ENCODE data around the gene FOXG1. TPM values are rescaled to one million over a fixed set of nuclear protein-coding genes. Genes with fewer than 3 reads are reported as not detected.

FOXG1 gene
- total RNA-seq, 4 donors from 2014 or later = 0.11 to 0.13 TPM; not detected in 2

- WGBS, 2 donors = 11 to 13% methylated on average over 6 of the region's 6 CpGs
- H3K36me3 ChIP-seq = no peaks in the 10 kb centered on the region
- peaks cover 6 to 8% of the 10 kb centered on the region in 2 donors for H3K4me1 ChIP-seq
- no peak overlapping the region for H3K4me3 ChIP-seq (replicated peaks in 1 of 3)
- peaks cover 39% of the 10 kb centered on the region for H3K27me3 ChIP-seq
- intact Hi-C loops (cut with DNase I) = no loop called here
- no peaks in the 10 kb centered on the region for H3K9me3 ChIP-seq
- DNase-seq = no peak
- no peak overlapping the region for H3K27ac ChIP-seq
- TF ChIP-seq CTCF (IDR thresholded peaks at IDR 0.05) (no peak), POLR2A (IDR thresholded peaks at IDR 0.05) (no peak)
Observed at GRCh38 chr14:28780843-28781820, 14.5 kb downstream of the FOXG1 start.

GRCh38 chr14:28782301-28782700 lies 15.7 kb downstream of the FOXG1 start:
- no peak overlapping the region for H3K27ac ChIP-seq
- peaks cover 6 to 8% of the 10 kb centered on the region in 2 donors for H3K4me1 ChIP-seq
- intact Hi-C loops (cut with DNase I) = no loop called here
- DNase-seq = no peak
- H3K27me3 ChIP-seq = peaks cover 39% of the 10 kb centered on the region
- no peak overlapping the region for H3K4me3 ChIP-seq (replicated peaks in 1 of 3)
- WGBS, 2 donors = 28 to 40% methylated on average over 2 of the region's 2 CpGs
- H3K36me3 ChIP-seq = no peaks in the 10 kb centered on the region
- H3K9me3 ChIP-seq = no peaks in the 10 kb centered on the region
- no peak for TF ChIP-seq CTCF (IDR thresholded peaks at IDR 0.05)
- TF ChIP-seq POLR2A (IDR thresholded peaks at IDR 0.05) = no peak

- intact Hi-C loops (cut with DNase I) = no loop called here
- WGBS, 2 donors = 14 to 15% methylated on average over 4 of the region's 4 CpGs
- Histone ChIP-seq H3K4me1 (peaks cover 6 to 8% of the 10 kb centered on the region in 2 donors), H3K9me3 (no peaks in the 10 kb centered on the region), H3K4me3 (replicated peaks in 1 of 3) (no peak overlapping the region), H3K36me3 (no peaks in the 10 kb centered on the region), H3K27ac (no peak overlapping the region), H3K27me3 (peaks cover 28% of the 10 kb centered on the region)
- DNase-seq = no peak
- TF ChIP-seq CTCF (IDR thresholded peaks at IDR 0.05) (no peak), POLR2A (IDR thresholded peaks at IDR 0.05) (no peak)
Observed at GRCh38 chr14:28783664-28784063, 17.1 kb downstream of the FOXG1 start.

GRCh38 chr14:28784096-28785048 lies 17.8 kb downstream of the FOXG1 start:
- intact Hi-C loops (cut with DNase I) = no loop called here

More at GRCh38 chr14:28784096-28785048, 17.8 kb downstream of the FOXG1 start:
- DNase-seq = no peak
- Histone ChIP-seq H3K4me1 (peaks cover 6 to 8% of the 10 kb centered on the region in 2 donors), H3K27ac (no peak overlapping the region), H3K4me3 (replicated peaks in 1 of 3) (no peak overlapping the region), H3K36me3 (no peaks in the 10 kb centered on the region), H3K9me3 (no peaks in the 10 kb centered on the region), H3K27me3 (peaks cover 22% of the 10 kb centered on the region)
- 12 to 13% methylated on average over 16 of the region's 16 CpGs for WGBS, 2 donors
- TF ChIP-seq POLR2A (IDR thresholded peaks at IDR 0.05) (no peak), CTCF (IDR thresholded peaks at IDR 0.05) (no peak)

Data from thyroid gland (tissue), 4 donors.